ENCODE measurements around the gene TBC1D16.

Gene TBC1D16

GRCh38 chr17:79985943-79986391, 49.7 kb downstream of the TBC1D16 start:
- no peak for DNase-seq

- no peak for DNase-seq
Observed at GRCh38 chr17:79985361-79985942, 50.2 kb downstream of the TBC1D16 start.

GRCh38 chr17:79984877-79985276, 50.8 kb downstream of the TBC1D16 start:
- DNase-seq = no peak

- DNase-seq = no peak
Observed at GRCh38 chr17:79984045-79984840, 51.4 kb downstream of the TBC1D16 start.

GRCh38 chr17:79983456-79983855, 52.2 kb downstream of the TBC1D16 start:
- no peak for DNase-seq

- no peak for DNase-seq
Observed at GRCh38 chr17:79982986-79983385, 52.7 kb downstream of the TBC1D16 start.

- DNase-seq = no peak
Observed at GRCh38 chr17:79981661-79982101, 54.0 kb downstream of the TBC1D16 start.

- DNase-seq = no peak
Observed at GRCh38 chr17:79981090-79981489, 54.6 kb downstream of the TBC1D16 start.

GRCh38 chr17:79980246-79981043, 55.2 kb downstream of the TBC1D16 start:
- DNase-seq = no peak

GRCh38 chr17:79979816-79980215, 55.9 kb downstream of the TBC1D16 start:
- DNase-seq = no peak

- DNase-seq = no peak
Observed at GRCh38 chr17:79979221-79979741, 56.4 kb downstream of the TBC1D16 start.

GRCh38 chr17:79978548-79978855, 57.2 kb downstream of the TBC1D16 start:
- no peak for DNase-seq

- DNase-seq = no peak
Observed at GRCh38 chr17:79977708-79978547, 57.7 kb downstream of the TBC1D16 start.

GRCh38 chr17:79977161-79977631, 58.5 kb downstream of the TBC1D16 start:
- DNase-seq = no peak

GRCh38 chr17:79976451-79976850, 59.2 kb downstream of the TBC1D16 start:
- no peak for DNase-seq

GRCh38 chr17:79975498-79976134, 60.1 kb downstream of the TBC1D16 start:
- DNase-seq = no peak

- no peak for DNase-seq
Observed at GRCh38 chr17:79974566-79975497, 60.8 kb downstream of the TBC1D16 start.

GRCh38 chr17:79971651-79972050, 64.0 kb downstream of the TBC1D16 start:
- no peak for DNase-seq

- DNase-seq = no peak
Observed at GRCh38 chr17:79970576-79971068, 65.0 kb downstream of the TBC1D16 start.

GRCh38 chr17:79969906-79970305, 65.8 kb downstream of the TBC1D16 start:
- DNase-seq = no peak

- DNase-seq = no peak
Observed at GRCh38 chr17:79968116-79968515, 67.6 kb downstream of the TBC1D16 start.
